Stimulated activated CD4-positive, alpha-beta T cell treated with anti-CD3 and anti-CD28 coated beads, Interleukin-15, amount 100 ng/mL, for 1 hour (primary cell): ENCODE data around the gene PERCC1.

Source experiments
- DNase-seq, 2 donors: peaks; one replicate each; pipeline ENCODE4 v3.0.0-alpha.2; 2020; ENCODE audit warnings: low read depth in 1 of 2, low spot score in 1 of 2

Gene PERCC1

GRCh38 chr16:1430759-1431496, at the start of gene PERCC1:
PERCC1 (plus strand) TSS chr16:1431078; CDS start chr16:1432594, 1,516 bp downstream.
- DNase-seq: no peak

GRCh38 chr16:1381612-1382406, 49.1 kb upstream of the PERCC1 start:
- no peak for DNase-seq

- no peak for DNase-seq
Measured at GRCh38 chr16:1383556-1383955, 47.3 kb upstream of the PERCC1 start.

- DNase-seq: no peak
Measured at GRCh38 chr16:1385232-1385631, 45.6 kb upstream of the PERCC1 start.

- DNase-seq: no peak
Measured at GRCh38 chr16:1387331-1387730, 43.5 kb upstream of the PERCC1 start.

- DNase-seq: no peak
Measured at GRCh38 chr16:1389762-1390161, 41.1 kb upstream of the PERCC1 start.

GRCh38 chr16:1390239-1390779, 40.6 kb upstream of the PERCC1 start:
- DNase-seq: no peak

GRCh38 chr16:1392826-1393225, 38.1 kb upstream of the PERCC1 start:
- DNase-seq: no peak

- DNase-seq: no peak
Measured at GRCh38 chr16:1393613-1394176, 37.2 kb upstream of the PERCC1 start.

- DNase-seq: no peak
Measured at GRCh38 chr16:1394367-1394951, 36.4 kb upstream of the PERCC1 start.

- DNase-seq: no peak
Measured at GRCh38 chr16:1395444-1396031, 35.3 kb upstream of the PERCC1 start.

- no peak for DNase-seq
Measured at GRCh38 chr16:1397779-1398178, 33.1 kb upstream of the PERCC1 start.

GRCh38 chr16:1398351-1398750, 32.5 kb upstream of the PERCC1 start:
- no peak for DNase-seq

GRCh38 chr16:1398826-1399581, 31.9 kb upstream of the PERCC1 start:
- DNase-seq: no peak

GRCh38 chr16:1401061-1401757, 29.7 kb upstream of the PERCC1 start:
- DNase-seq: no peak

- no peak for DNase-seq
Measured at GRCh38 chr16:1401758-1402154, 29.1 kb upstream of the PERCC1 start.

GRCh38 chr16:1403036-1403435, 27.8 kb upstream of the PERCC1 start:
- DNase-seq: no peak

- no peak for DNase-seq
Measured at GRCh38 chr16:1403733-1404132, 27.1 kb upstream of the PERCC1 start.

GRCh38 chr16:1407753-1408152, 23.1 kb upstream of the PERCC1 start:
- no peak for DNase-seq
